D721Med (cell line): Measurements from ENCODE around the gene QPRT.

Experiments used
- DNase-seq: peaks from one replicate; pipeline ENCODE4 v3.0.0; 2011; ENCODE audit warnings: low spot score; ENCODE audit not compliant: insufficient read length
- FAIRE-seq: peaks from 2 replicates; lab custom pipeline; 2011; peaks lifted over from hg19 to GRCh38; lab: Jason Lieb, UNC
- CTCF ChIP-seq: IDR thresholded peaks from 2 replicates; pipeline ENCODE4 v1.5.1; 2012; ENCODE audit warnings: mild to moderate bottlenecking, control low read depth; ENCODE audit not compliant: insufficient read depth; ENCODE audit errors: missing control alignments

The QPRT gene

GRCh38 chr16:29675811-29676643 lies 3.0 kb upstream of the QPRT start:
- FAIRE-seq (no peak), DNase-seq (no peak)
- no peak for TF ChIP-seq CTCF

- FAIRE-seq (no peak), DNase-seq (no peak)
- no peak for TF ChIP-seq CTCF
Observed at GRCh38 chr16:29676989-29677785, 1.8 kb upstream of the QPRT start.

GRCh38 chr16:29680180-29680598 lies 1.2 kb downstream of the QPRT start:
- no peak for TF ChIP-seq CTCF
- no peak for DNase-seq
- FAIRE-seq = no peak

- DNase-seq (no peak), FAIRE-seq (no peak)
- TF ChIP-seq CTCF = no peak
Observed at GRCh38 chr16:29683543-29684090, 4.6 kb downstream of the QPRT start.

- DNase-seq (no peak), FAIRE-seq (no peak)
- no peak for TF ChIP-seq CTCF
Observed at GRCh38 chr16:29684679-29685078, 5.7 kb downstream of the QPRT start.

- TF ChIP-seq CTCF = no peak
- no peak for FAIRE-seq
- DNase-seq = no peak
Observed at GRCh38 chr16:29686740-29687332, 7.9 kb downstream of the QPRT start.
